ENCODE measurements around the gene IPO11.

GRCh38 chr5:62496876-62497275, 84.3 kb downstream of the IPO11 start:
- TF ChIP-seq POLR2A (IDR thresholded peaks at IDR 0.05; ENCODE audit: insufficient read depth in 1 of 2, low read depth in 2 of 2, low read length in 2 of 2), result no peak
- TF ChIP-seq ZSCAN25 (CRISPR knock-in tag; IDR thresholded peaks at IDR 0.05), result no peak
- no peak for TF ChIP-seq PAXIP1 (CRISPR knock-in tag; conservative IDR thresholded peaks at IDR 0.05)
- TF ChIP-seq RAD21 (CRISPR knock-in tag; IDR thresholded peaks at IDR 0.05), result no peak
- TF ChIP-seq MEF2D (CRISPR knock-in tag; IDR thresholded peaks at IDR 0.05), result no peak
- no peak for TF ChIP-seq ISX (CRISPR knock-in tag; conservative IDR thresholded peaks at IDR 0.05)
- TF ChIP-seq ZFP36 (IDR thresholded peaks at IDR 0.05; ENCODE audit: borderline replicate concordance, low read depth, low read length, partially characterized antibody), result no peak
- no peak for TF ChIP-seq ETV5 (CRISPR knock-in tag; IDR thresholded peaks at IDR 0.05; ENCODE audit: borderline replicate concordance)

Data from HepG2 (cell line).